ENCODE results near the gene CREB5.

- TF ChIP-seq POLR2A (IDR thresholded peaks at IDR 0.05) (no peak), CTCF (IDR thresholded peaks at IDR 0.05 in 4 of 5, conservative IDR thresholded peaks at IDR 0.05 in 1 of 5) (no peak)
These were observed 400.3 kb downstream of the CREB5 start for GRCh38 chr7:28812616-28813015.

Data from gastrocnemius medialis (tissue), 4 donors.